Measurements from ENCODE around the gene SPEF2. TPM values are rescaled to one million over a fixed set of nuclear protein-coding genes. Genes with fewer than 3 reads are reported as not detected.
"Not testable (repeated sequence)": the region's sequence is repeated elsewhere in the genome, so short reads cannot be mapped to it uniquely, and the experiment has no call there.

Gene SPEF2
- total RNA-seq, 1 donor from 2014 or later: 7.9 TPM

GRCh38 chr5:35664584-35664983 lies 46.9 kb downstream of the SPEF2 start:
- Mint-ChIP-seq H3K9me3 (ENCODE audit: unreplicated experiment) (peaks cover 11% of the 10 kb centered on the region), H3K36me3 (ENCODE audit: unreplicated experiment) (peaks cover 4% of the 10 kb centered on the region), H3K27me3 (ENCODE audit: unreplicated experiment) (no peaks in the 10 kb centered on the region), H3K27ac (ENCODE audit: unreplicated experiment) (no peak overlapping the region), H3K4me1 (ENCODE audit: unreplicated experiment) (peaks cover under 1% of the 10 kb centered on the region), H3K4me3 (ENCODE audit: unreplicated experiment) (no peak overlapping the region)
- DNase-seq (ENCODE audit: extremely low spot score, unreplicated experiment): no peak
- TF ChIP-seq CTCF (IDR thresholded peaks at IDR 0.05): no peak

DNA sequence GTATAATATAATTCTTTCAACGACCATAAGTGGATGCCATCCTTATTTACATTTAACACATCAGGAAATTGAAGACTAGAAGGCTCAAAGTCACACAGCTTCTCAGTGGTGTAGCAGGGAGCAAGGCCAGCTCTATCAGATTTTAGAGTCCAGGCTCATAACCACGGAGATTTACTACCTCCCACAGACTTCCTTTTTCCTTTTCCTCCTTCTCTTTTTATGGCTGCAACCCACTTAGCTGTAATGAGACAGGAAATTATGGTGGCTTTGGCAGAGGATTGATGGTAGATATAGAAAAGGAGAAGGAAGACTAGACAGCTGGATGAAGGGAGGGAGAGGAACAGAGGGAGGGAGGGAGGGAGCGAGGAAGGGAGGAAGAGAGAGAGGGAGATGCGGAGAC lies 47.4 kb downstream of the SPEF2 start:
- H3K27ac Mint-ChIP-seq (ENCODE audit: unreplicated experiment): no peak overlapping the region
- no peak overlapping the region for H3K4me3 Mint-ChIP-seq (ENCODE audit: unreplicated experiment)
- no peaks in the 10 kb centered on the region for H3K4me1 Mint-ChIP-seq (ENCODE audit: unreplicated experiment)
- DNase-seq (ENCODE audit: extremely low spot score, unreplicated experiment): no peak
- TF ChIP-seq CTCF (IDR thresholded peaks at IDR 0.05): no peak
- H3K36me3 Mint-ChIP-seq (ENCODE audit: unreplicated experiment): peaks cover 4% of the 10 kb centered on the region
- peaks cover 11% of the 10 kb centered on the region for H3K9me3 Mint-ChIP-seq (ENCODE audit: unreplicated experiment)
- H3K27me3 Mint-ChIP-seq (ENCODE audit: unreplicated experiment): no peaks in the 10 kb centered on the region

DNA sequence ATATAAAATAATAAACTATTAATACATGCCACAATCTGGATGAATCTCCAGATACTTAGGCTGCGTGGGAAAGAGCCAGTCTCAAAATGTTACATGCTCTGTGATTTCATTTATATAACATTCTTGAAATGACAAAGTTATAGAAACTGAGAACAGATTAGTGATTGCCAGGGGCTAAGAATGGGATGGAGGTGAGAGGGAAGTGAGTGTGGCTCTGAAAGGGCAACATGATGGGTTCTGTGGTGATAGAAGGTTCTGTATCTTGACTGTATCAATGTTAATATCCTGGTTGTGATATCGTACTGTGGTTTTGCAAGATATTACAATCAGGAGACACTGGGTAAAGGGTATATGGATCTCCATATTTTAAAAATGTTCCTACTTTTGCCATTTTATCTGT lies 50.7 kb downstream of the SPEF2 start:
- no peak for TF ChIP-seq CTCF (IDR thresholded peaks at IDR 0.05)
- Mint-ChIP-seq H3K36me3 (ENCODE audit: unreplicated experiment) (peaks cover 4% of the 10 kb centered on the region), H3K4me3 (ENCODE audit: unreplicated experiment) (no peak overlapping the region), H3K9me3 (ENCODE audit: unreplicated experiment) (peaks cover 2% of the 10 kb centered on the region), H3K27ac (ENCODE audit: unreplicated experiment) (no peak overlapping the region), H3K27me3 (ENCODE audit: unreplicated experiment) (no peaks in the 10 kb centered on the region), H3K4me1 (ENCODE audit: unreplicated experiment) (no peaks in the 10 kb centered on the region)
- no peak for DNase-seq (ENCODE audit: extremely low spot score, unreplicated experiment)

GRCh38 chr5:35668794-35669193 lies 51.1 kb downstream of the SPEF2 start:
- H3K4me3 Mint-ChIP-seq (ENCODE audit: unreplicated experiment): no peak overlapping the region
- H3K27me3 Mint-ChIP-seq (ENCODE audit: unreplicated experiment): no peaks in the 10 kb centered on the region
- no peaks in the 10 kb centered on the region for H3K9me3 Mint-ChIP-seq (ENCODE audit: unreplicated experiment)
- DNase-seq (ENCODE audit: extremely low spot score, unreplicated experiment): no peak
- H3K27ac Mint-ChIP-seq (ENCODE audit: unreplicated experiment): no peak overlapping the region
- TF ChIP-seq CTCF (IDR thresholded peaks at IDR 0.05): no peak
- H3K4me1 Mint-ChIP-seq (ENCODE audit: unreplicated experiment): no peaks in the 10 kb centered on the region
- H3K36me3 Mint-ChIP-seq (ENCODE audit: unreplicated experiment): peaks cover 4% of the 10 kb centered on the region

DNA sequence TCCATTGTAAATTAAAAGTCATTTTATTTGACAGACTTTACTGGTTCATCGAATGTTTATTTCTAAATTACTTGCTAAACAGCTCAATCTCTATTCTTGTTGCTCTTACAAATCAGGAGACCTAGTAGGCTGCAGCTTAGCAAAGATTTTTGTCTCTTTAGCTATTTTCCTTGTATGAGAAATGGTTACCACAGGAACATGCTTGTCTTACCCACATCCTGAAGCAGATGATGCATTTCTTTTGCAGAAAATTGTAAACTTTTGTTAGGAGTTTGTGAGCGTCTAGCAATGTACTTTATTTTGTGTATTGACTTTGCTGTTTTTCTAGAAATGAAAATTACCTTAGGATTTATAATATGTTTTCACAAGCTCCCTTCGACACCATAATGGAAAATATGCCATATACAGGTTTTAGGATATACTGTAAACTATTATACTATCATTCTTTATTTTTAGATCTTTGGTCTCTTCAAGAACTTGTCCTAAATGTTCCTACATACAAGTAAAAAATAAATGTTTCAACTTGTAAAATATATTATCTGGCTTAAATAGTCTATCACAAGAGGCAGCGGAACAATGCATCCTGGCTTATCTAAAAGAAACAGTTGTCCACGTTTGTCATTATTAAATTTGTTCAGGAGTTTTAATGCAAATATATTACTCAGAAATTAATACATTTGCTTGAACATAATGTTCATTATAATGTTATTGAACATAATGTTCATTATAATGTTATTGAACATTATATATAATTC lies 54.1 kb downstream of the SPEF2 start:
- Mint-ChIP-seq H3K4me1 (ENCODE audit: unreplicated experiment) (no peaks in the 10 kb centered on the region), H3K27me3 (ENCODE audit: unreplicated experiment) (no peaks in the 10 kb centered on the region), H3K36me3 (ENCODE audit: unreplicated experiment) (peaks cover 6% of the 10 kb centered on the region), H3K27ac (ENCODE audit: unreplicated experiment) (no peak overlapping the region), H3K9me3 (ENCODE audit: unreplicated experiment) (no peaks in the 10 kb centered on the region), H3K4me3 (ENCODE audit: unreplicated experiment) (no peak overlapping the region)
- DNase-seq (ENCODE audit: extremely low spot score, unreplicated experiment): no peak
- no peak for TF ChIP-seq CTCF (IDR thresholded peaks at IDR 0.05)

DNA sequence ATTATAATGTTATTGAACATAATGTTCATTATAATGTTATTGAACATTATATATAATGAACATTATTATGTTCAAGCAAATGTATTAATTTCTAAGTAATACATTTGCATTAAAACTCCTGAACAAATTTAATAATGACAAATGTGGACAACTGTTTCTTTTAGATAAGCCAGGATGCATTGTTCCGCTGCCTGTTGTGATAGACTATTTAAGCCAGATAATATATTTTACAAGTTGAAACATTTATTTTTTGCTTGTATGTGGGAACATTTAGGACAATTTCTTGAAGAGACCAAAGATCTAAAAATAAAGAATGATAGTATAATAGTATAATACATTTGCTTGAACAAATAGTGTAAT lies 54.6 kb downstream of the SPEF2 start:
- not testable (repeated sequence) for H3K9me3 Mint-ChIP-seq (ENCODE audit: unreplicated experiment); DNase-seq (ENCODE audit: extremely low spot score, unreplicated experiment); H3K36me3 Mint-ChIP-seq (ENCODE audit: unreplicated experiment); H3K27ac Mint-ChIP-seq (ENCODE audit: unreplicated experiment); H3K27me3 Mint-ChIP-seq (ENCODE audit: unreplicated experiment); H3K4me3 Mint-ChIP-seq (ENCODE audit: unreplicated experiment); H3K4me1 Mint-ChIP-seq (ENCODE audit: unreplicated experiment)
